Measurements from ENCODE around the gene PPP2R3B.
A peak's percentile ranks its signal among the peaks of the same experiment; 100 is the strongest.
"Not testable (repeated sequence)": the region's sequence is repeated elsewhere in the genome, so short reads cannot be mapped to it uniquely, and the experiment has no call there.

Gene PPP2R3B

DNA sequence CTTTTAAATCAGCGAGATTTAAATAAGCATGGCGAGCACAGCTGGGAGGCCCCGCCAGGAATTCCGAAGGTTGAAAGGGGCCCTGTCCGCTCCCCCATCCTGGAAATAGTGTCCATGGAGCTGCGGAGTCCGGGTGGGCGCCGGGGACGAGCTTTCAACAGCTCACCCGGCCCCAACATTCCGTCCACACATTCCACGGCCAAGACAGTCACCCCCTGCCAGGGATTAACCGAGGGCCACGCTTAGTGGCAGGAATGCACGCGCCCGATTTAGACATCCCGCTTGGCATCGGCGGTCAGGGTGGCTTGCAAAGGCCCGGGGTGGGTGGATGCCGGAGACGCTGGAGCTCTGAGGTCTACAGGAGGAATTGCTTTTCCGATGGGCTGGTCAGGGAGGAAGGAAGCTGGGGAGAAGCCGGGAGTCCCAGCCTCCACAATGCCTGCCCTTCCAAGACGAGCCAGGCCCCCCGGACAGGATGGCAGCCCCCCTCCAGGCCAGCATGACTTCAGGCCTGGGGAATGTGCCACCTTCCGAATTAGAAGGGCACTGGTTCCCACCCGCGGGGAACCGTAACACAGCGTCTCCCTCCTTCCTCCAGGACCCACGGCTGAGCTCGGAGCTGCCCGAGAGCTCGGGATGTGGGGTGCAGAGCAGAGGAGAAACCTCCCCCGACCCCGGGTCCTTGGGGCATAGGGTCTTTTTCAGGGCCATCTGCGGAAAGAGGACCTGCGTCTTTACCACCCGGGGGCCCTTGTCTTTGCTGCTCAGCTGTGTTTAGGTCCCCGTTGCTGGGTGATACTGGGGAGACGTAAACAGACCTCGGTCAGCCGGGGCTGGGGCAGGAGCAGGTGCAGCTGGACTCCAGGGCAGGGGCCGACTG is 26.9 kb upstream of the PPP2R3B start:
- intact Hi-C loops (cut with DNase I) = no loop called here
- peak in 3 of 10 donors; percentile 65 to 79 (median 76) for DNase-seq

DNA sequence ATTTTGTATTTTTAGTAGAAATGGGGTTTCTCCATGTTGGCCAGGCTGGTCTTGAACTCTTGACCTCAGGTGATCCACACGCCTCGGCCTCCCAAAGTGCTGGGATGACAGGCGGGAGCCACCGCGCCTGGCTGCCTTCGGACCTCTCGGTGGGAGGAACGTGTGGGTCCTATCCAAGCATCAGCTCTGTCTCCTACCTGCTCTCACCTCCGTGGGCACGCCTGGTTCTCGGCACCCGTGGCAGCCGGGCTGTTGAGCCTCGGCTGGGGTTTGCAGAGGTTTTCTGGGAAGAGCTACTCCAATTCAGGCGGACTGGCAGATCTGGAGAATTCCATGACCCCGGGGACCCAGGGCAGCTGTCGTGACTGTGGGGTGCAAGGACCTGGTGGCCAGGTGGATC is 23.6 kb upstream of the PPP2R3B start:
- peak in 1 of 10 donors; percentile 68 for DNase-seq
- intact Hi-C loops (cut with DNase I) = no loop called here

DNA sequence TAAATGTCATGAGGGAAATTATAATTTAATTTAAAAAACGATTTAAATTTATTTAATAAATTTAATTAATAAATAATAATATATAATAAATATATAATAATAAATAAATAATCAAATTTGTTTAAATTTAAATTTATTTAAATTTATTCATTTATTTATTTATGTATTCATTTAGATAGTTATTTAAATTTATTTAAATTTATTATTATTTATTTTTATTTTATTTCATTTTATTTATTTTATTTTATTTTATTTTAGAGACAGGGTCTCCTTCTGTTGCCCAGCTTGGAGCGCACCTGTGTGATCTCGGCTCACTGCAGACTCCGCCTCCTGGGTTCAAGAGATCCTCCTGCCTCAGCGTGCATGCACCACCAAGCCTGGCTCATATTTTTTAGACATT is 18.4 kb upstream of the PPP2R3B start:
- no peak for DNase-seq
- intact Hi-C loops (cut with DNase I) = no loop called here

DNA sequence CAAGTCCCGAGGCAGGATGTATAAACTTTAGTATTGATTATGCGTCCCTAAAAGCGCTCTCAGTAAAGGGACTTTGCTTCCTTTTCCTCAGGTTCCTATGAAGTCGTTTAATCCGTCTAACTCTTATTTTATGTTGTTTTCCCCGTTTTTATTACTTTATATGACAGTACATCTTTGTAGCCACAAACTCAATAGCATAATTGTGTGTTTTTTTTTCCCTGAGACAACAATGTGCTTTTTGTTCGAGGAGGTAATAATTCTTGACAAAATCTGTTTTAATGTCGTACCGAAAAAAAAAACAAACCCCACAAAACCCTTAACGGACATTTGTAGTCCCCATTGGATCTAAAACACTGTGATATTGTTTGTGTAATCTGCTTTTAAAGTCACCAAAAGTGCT is 17.9 kb upstream of the PPP2R3B start:
- no peak for DNase-seq
- intact Hi-C loops (cut with DNase I) = no loop called here

DNA sequence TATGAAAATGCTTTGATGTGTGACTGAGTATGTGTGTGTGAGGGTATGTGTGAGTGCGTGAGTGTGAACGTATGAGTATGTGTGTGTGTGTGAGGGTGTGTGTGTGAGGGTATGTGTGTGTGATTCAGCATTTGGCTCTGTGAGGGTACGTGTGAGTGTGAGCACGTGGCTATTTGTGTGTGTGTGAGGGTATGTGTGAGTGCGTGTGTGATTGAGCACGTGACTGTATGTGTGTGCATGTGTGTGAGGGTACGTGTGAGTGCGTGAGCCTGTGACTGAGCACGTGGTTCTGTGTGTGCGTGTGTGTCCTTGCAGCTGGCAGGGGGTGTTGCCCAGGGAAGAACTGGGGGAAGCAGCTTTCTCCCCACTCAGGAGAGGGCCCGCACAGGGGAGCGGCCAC is 16.1 kb upstream of the PPP2R3B start:
- no peak for DNase-seq
- intact Hi-C loops (cut with DNase I) = no loop called here

DNA sequence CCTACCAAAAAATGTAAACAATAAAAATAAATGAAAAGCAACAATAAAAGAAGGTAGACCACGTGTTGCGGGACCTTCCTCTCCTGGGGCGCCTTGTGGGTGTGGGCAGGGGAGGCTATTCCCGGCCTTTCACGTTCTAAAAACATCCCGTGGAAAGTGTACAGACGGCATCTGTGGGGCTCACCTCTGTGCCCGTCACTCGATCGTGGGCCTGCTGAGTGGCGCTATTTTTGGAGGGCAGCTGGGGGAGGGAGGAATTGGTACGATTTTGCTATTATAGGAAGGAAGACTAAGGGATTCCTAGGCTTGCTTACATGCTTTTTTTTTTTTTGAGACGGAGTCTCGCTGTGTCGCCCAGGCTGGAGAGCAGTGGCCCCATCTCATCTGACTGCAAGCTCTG is 13.6 kb upstream of the PPP2R3B start:
- intact Hi-C loops (cut with DNase I) = no loop called here
- peak in 1 of 10 donors; percentile 7 for DNase-seq

DNA sequence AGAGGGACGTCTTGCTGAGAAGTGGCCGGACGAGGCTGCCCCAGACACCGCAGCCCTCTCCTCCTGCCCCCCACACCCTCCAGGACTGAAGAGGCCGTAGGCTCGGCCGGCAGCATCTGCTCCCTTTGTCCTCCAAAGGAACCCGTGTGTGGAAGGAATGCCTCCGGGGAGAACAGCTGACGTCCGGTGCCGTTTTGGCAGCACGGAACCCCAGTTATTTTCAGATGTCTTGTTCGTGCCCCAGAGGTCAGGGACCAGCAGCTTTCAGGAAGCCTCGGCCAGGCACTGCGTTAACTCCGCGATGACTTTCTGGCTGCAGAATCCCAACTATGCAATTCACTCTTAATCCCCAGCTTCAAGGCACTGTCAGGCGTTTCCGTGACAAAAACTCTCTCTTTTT is 10.9 kb upstream of the PPP2R3B start:
- intact Hi-C loops (cut with DNase I) = no loop called here
- peak in 2 of 10 donors; percentile 30 to 76 for DNase-seq

DNA sequence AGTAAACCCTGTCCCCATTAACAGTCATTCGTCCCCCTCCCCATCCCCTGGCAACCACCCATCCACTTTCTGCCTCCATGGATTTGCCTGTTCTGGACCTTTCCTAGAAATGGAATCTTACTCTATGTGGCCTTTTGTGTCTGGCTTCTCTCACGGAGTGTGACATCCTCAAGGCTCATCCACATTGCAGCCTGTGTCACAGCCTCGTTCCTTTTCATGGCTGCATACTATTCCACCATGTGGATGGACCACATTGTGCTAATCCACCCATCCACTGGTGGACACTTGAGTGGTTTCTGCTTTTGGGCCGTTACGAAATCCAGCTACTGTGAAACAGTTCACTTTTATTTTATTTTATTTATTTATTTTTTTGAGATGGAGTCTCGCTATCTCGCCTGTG is 8.1 kb upstream of the PPP2R3B start:
- intact Hi-C loops (cut with DNase I) = no loop called here

DNA sequence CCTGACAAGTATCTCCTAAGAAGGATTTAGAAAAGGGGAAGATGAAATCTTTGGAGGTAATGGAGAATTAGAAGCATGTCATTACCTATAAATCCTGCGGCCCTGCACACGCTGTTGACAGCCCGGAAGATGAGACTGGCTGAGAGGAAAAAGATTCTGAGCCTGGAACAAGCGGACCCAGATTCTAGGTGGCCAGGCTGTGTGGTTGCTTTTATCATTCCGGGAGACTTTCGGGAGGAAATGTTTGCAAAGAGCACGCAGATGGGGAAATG is 5.8 kb upstream of the PPP2R3B start:
- peak in 2 of 10 donors; percentile 16 to 35 for DNase-seq
- intact Hi-C loops (cut with DNase I) = no loop called here

More for the DNA sequence above, 8.1 kb upstream of the PPP2R3B start:
- DNase-seq = peak in 1 of 10 donors; percentile 20

DNA sequence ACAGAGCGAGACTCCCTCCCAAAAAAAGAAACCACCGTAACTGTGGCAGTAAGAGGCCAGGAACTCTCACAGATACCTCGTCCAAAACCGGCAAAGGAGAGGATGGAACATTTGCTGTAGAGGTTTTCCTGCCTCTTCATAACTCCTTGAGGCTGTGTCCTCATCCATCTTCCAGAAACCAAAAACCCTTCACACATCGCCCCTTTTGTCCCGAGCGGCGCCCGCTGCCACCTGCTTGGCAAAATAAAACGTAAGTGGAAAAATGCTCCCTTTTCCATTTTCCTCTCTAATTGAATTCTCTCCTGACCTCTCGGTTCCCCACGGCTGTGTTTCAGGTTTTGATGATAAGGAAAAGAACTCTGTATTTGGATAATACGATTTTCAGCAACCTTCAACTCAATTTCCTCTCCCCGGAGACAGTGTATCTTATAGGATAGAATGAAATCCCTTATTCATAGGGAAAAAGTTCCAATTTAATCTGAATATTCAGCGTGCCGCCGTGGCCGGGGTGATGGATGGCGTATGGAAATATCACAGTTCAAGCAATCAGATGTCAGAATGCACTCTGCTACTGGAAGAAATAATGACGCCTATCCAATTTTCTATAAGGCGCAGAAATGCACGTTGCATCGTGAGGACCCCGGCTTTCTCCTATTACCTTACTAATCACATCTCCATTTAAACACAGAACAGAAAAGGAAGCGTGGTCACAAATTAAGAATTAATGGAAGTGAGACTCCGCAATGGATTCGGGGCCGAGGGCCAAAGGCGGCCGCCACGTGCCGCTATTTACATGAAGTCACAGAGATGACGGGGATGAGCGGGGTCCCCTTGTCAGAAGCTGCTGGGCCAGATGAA is 5.2 kb upstream of the PPP2R3B start:
- intact Hi-C loops (cut with DNase I) = no loop called here
- DNase-seq = peak in 2 of 10 donors; percentile 10 to 62

DNA sequence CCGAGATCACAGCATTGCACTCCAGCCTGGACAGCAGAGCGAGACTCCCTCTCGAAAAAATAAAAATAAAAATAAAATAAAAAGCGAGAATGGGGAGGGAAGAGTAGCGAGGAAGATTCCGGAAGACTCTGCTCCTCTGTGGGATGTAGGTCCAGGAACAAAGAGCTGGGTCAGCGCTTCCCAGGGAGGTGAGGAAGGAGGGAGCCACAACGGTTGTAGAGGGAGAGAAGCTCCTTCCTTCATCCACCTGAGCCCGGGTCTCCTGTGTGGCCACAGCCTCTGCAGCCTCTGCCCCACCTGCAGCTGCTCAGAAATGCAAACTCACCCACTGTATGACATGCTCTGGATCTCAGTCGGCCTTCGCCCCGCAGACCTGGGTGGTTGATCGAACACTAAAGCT is 3.8 kb upstream of the PPP2R3B start:
- intact Hi-C loops (cut with DNase I) = no loop called here
- DNase-seq = peak in 1 of 10 donors; percentile 46

DNA sequence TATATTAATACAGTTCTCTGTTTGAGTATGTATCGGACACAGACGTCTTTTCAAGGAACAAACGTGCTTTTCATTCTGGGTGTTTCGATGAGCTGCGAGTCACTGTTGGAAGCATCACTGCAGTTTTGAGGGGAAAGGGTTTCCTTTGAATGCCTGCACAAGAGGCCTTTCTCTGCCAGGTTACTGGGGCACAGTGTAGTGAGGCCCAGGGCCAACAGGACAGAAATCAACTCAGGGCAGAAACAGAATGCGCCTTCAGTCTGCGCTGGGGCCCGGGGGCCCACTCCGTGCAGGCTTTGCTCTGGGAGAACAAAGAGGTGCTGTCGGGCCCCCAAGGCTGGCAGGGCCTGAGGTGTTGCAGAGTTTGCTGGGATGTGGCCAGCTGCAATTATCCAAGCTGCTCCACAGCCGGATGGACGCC is 2.3 kb upstream of the PPP2R3B start:
- DNase-seq = peak; percentile 48 to 97 (median 72)

DNA sequence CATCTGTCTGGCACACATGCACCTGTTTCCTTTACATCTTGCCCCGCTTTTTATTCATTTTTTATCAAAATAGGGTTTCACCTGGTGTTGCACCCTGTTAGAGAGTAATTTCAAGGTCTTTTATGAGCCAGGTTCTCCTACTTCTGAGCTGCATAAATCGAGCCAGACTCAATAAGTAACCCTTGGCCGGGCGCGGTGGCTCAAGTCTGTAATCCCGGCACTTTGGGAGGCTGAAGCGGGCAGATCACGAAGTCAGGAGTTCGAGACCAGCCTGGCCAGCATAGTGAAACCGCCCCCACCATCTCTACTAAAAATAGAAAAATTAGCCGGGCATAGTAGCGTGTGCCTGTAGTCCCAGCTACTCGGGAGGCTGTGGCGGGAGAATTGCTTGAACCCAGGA is 1.0 kb upstream of the PPP2R3B start:
- peak in 2 of 10 donors; percentile 70 to 75 for DNase-seq
- intact Hi-C loops (cut with DNase I) = loop anchor here (1.0 kb wide), 1 partner anchor 69 kb away; the partner anchor contains the start of gene GTPBP6

More for the DNA sequence above, 2.3 kb upstream of the PPP2R3B start:
- intact Hi-C loops (cut with DNase I) = no loop called here

DNA sequence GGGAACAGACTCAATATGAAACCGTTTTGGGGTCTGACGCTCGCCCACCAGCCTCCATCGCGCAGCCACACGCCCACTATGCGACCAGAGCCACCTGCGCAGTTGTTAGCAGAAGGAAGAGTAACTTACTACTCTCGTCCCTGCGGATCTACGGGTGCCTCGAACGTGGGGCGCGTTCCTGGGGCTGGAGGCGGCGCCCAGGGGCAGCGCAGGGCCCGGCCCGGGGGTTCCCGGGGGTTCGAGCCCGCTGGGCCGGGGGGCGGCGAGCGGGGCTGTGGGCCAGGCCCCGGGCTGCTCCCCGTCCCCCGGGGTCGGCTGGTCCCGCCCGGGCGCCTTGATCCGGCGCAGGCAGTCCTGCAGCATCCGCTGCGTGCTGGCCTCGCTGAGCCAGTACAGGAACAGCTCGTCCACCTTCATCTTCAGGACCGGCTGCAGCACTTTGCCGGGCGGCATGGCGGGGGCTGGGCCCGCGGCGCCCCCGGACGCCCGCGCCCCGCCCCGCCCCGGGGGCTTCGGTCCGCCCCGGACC is 404 bp downstream of the PPP2R3B start:
- intact Hi-C loops (cut with DNase I) = no loop called here
- peak in 3 of 10 donors; percentile 49 to 84 (median 68) for DNase-seq

DNA sequence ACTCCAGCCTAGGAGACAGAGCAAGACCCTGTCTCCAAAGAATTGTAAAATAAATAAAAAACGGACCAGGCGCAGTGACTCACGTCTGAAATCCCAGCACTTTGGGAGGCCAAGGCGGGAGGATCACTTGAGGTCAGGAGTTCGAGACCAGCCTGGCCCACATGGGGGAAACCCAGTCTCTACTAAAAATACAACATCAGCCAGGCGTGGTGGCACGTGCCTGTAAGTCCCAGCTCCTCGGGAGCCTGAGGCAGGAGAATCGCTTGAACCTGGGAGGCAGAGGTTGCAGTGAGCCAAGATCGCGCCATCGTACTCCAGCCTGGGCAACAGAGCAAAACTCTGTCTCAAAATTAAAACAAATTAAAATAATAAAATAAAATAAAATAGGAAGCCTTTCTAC is 971 bp downstream of the PPP2R3B start:
- peak in 3 of 10 donors; percentile 53 to 67 (median 59) for DNase-seq
- intact Hi-C loops (cut with DNase I) = not testable (repeated sequence)

DNA sequence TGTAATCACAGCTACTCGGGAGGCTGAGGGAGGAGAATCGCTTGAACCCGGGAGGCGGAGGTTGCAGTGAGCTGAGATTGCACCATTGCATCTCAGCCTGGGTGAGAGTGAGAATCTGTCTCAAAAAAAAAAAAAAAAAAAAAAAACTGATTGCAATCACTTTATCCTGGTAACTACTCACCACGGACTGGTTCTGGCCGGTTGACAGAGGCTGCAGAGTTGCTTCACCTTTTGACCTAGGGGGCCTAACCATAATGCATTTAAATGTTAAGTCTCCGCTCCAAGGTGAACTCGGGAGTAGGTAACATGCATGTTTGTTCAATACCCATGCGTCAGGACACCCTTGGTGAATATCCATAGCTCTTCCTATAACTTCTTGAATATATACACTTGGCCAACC is 1.8 kb downstream of the PPP2R3B start:
- intact Hi-C loops (cut with DNase I) = no loop called here

DNA sequence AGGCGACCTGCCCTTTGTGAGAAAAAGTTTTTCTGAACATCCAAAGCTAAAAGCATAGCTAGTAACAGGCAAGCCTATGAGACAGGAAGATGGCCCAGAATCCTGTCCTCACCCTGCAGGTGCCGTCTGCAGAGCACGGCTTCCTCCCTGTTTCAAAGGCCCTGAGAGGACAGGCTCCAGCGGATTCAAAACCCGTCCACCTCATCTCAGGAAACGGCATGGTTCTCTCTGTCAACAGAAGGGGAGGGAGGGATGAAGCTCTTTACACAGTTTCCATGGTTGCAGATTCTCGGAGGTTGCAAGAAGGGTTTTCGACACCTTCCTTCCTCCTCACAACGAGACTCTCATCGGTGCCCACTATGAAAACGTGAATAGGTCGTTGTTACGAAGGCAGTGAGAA is 8.3 kb downstream of the PPP2R3B start:
- intact Hi-C loops (cut with DNase I) = no loop called here
- DNase-seq = peak in 2 of 10 donors; percentile 11 to 63

More for the DNA sequence above, 1.8 kb downstream of the PPP2R3B start:
- DNase-seq = peak in 1 of 10 donors; percentile 1

DNA sequence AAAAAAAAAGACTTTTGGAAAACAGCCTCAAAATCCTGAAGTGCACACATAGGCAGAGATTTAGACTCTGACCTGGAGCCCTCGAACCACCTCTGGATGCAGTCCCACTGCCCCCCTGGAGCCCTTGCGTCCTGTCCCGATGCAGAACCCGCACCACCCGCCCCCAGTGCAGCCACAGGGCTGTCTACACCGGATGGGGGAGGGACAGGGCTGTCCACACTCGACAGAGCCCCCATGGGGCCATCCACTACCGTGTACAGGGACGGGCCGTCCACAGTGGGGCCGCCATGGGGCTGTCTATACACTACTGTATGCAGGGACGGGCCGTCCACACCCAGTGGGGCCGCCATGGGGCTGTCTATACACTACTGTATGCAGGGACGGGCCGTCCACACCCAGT is 10.5 kb downstream of the PPP2R3B start:
- peak in 2 of 10 donors; percentile 44 to 74 for DNase-seq
- intact Hi-C loops (cut with DNase I) = not testable (repeated sequence)

DNA sequence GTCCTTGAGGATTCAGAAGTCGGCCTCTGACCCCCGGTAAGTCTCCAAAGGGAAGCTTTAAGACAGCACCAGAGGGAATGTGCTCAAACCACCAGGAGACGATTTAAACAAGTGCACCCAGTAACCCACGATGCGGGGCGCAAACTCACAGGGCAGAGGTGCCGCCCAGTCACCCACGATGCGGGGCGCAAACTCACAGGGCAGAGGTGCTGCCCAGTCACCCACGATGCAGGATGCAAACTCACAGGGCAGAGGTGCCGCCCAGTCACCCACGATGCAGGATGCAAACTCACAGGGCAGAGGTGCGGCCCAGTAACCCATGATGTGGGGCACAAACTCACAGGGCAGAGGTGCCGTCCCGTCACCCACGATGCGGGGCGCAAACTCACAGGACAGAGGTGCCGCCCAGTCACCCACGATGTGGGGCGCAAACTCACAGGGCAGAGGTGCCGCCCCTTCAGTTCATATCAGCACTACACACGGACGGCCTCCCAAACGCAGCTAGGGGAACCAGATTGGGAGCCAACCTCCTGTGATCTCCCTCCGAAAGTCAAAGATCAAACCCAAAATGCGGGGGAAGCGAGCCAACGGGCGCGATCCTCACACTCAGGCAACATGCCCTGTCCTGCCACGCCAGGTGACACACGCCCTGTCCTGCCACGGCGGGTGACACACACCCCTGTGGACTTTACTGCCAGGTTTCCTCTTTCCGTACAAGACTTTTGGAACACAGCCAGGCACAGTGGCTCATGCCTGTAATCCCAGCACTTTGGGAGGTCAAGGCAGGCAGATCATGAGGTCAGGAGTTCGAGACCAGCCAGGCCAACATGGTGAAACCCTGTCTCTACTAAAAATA is 11.3 kb downstream of the PPP2R3B start:
- peak in 2 of 10 donors; percentile 68 to 71 for DNase-seq
- intact Hi-C loops (cut with DNase I) = no loop called here

DNA sequence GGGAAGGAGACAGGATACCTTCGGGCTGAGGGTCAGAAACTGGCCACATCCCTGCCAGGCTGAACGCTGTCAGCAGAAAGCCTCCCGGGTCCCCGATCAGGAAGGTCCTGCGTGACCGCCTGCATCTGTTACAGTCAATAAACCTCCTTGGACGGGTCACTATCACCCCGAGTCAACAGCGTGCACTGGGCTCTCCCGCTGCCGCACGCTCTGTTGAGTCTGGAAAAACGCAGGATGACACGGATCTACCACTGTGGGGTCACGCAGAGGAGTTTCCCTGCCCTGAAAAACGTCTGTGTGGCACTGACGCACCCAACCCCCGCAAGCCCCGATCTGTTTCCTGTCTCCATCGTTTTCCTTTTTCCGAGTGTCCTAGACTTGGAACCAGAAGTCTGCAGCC is 12.1 kb downstream of the PPP2R3B start:
- DNase-seq = peak in 2 of 10 donors; percentile 40 to 49
- intact Hi-C loops (cut with DNase I) = no loop called here
